Muscle layer of colon (tissue), 2 donors: ENCODE measurements around the gene MYL3.
A peak's percentile ranks its signal among the peaks of the same experiment; 100 is the strongest.

ENCODE experiments used
- H3K27ac ChIP-seq: one replicate; pipeline ENCODE4 v1.7.0; 2013; ENCODE audit warnings: low read depth, mild to moderate bottlenecking, low read length, moderate library complexity
- H3K27me3 ChIP-seq, 2 donors: one replicate each; pipeline ENCODE4 v1.7.0; 2013; ENCODE audit warnings: low read length in 2 of 2, mild to moderate bottlenecking in 2 of 2; ENCODE audit not compliant: insufficient read depth in 2 of 2, control insufficient read depth in 1 of 2
- H3K36me3 ChIP-seq: one replicate; pipeline ENCODE4 v1.7.0; 2013; ENCODE audit warnings: mild to moderate bottlenecking, low read length; ENCODE audit not compliant: insufficient read depth
- H3K4me1 ChIP-seq: one replicate; pipeline ENCODE4 v1.7.0; 2013; ENCODE audit warnings: mild to moderate bottlenecking, low read length; ENCODE audit not compliant: insufficient read depth
- H3K4me3 ChIP-seq, 2 donors: one replicate each; pipeline ENCODE4 v1.7.0; 2013; ENCODE audit warnings: low read length in 2 of 2, low read depth in 1 of 2, mild to moderate bottlenecking in 1 of 2, moderate library complexity in 1 of 2
- H3K9ac ChIP-seq: one replicate; pipeline ENCODE4 v1.7.0; 2013; ENCODE audit warnings: low read length
- H3K9me3 ChIP-seq: one replicate; pipeline ENCODE4 v1.7.0; 2013; ENCODE audit warnings: mild to moderate bottlenecking, low read length
- donor health status: abdominal sarcoma.
- donor health status: Adenocarcinoma of cecum.

MYL3 gene

DNA sequence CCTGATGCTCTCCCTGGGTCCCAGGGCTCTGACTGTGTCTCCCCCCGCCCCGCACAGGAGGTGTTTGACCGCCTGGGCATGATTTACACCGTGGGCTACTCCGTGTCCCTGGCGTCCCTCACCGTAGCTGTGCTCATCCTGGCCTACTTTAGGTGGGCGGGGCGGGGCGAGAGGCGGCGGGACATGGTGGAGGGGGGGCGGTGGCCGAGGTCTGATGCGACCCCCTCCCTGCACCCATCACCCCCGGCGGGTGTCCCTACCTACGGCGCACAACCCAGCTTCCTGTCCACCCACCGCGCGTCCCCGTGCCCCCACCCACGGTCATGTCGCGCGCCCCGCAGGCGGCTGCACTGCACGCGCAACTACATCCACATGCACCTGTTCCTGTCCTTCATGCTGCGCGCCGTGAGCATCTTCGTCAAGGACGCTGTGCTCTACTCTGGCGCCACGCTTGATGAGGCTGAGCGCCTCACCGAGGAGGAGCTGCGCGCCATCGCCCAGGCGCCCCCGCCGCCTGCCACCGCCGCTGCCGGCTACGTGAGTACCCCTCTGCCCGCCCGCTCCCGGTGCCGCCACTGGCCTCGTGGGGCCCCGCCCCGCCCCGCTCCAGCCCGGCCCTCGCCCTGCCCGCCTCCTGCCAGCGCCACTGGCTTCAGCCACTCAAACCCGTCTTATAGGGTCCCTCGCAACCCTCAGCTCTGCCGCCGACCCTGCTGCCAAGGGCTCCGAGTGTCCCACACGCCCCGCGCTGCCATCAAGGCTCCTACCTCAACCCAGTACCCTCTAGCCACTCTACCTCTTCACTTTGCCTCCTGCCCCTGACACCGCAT, 35.3 kb upstream of the MYL3 start:
- Histone ChIP-seq H3K36me3 (no peaks in the 10 kb centered on the region), H3K27me3 (peaks cover 12 to 23% of the 10 kb centered on the region in 2 donors), H3K27ac (no peak overlapping the region), H3K9me3 (no peaks in the 10 kb centered on the region), H3K9ac (no peak overlapping the region), H3K4me1 (no peaks in the 10 kb centered on the region), H3K4me3 (no peak overlapping the region)

GRCh38 chr3:46897829-46898320, 34.6 kb upstream of the MYL3 start:
- Histone ChIP-seq H3K4me3 (no peak overlapping the region), H3K36me3 (no peaks in the 10 kb centered on the region), H3K27me3 (peaks cover 12 to 23% of the 10 kb centered on the region in 2 donors), H3K27ac (no peak overlapping the region), H3K4me1 (peaks cover 6% of the 10 kb centered on the region), H3K9ac (no peak overlapping the region), H3K9me3 (no peaks in the 10 kb centered on the region)

DNA sequence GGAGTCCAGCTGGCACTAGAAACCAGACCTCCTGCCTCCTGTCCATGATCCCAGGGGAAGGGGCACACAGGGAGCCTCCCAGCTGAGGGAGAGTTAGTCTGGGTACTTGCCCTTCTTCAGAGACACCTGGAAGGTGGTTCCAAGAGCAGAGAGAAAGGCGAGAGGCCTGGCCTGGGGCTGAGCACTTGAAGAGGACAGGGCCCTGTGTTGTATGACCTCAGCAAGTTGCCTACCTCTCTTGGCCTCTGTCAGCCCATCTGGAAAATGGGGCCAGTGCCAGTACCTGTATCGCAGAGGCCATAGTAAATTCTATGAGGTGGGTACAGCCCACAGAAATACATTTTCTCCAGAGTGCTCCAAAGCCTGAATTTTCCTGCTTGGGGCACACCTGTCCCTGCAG, 33.8 kb upstream of the MYL3 start:
- Histone ChIP-seq H3K9ac (no peak overlapping the region), H3K4me1 (peaks cover 12% of the 10 kb centered on the region), H3K27ac (no peak overlapping the region), H3K36me3 (no peaks in the 10 kb centered on the region), H3K4me3 (no peak overlapping the region), H3K27me3 (peaks cover 12 to 23% of the 10 kb centered on the region in 2 donors), H3K9me3 (no peaks in the 10 kb centered on the region)

DNA sequence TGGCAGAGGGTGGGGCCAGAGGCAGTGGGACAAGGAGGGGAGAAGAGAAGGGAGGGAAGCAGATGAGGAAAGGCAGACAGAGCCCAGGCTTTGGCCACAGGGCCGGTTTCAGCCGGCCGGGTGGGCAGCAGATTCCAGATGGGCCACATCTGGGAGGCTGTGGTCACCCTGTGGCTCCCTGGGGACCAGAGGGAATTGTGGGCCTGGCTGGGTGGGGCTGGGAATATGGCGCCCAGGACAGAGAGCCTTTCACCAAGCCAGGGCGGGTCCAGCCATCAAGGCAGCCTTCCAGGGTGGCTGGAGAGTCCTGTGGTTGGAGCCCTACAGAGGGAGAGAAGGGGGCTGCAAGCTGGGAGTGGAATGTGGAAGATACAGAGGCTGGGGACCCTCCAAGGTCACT, 33.1 kb upstream of the MYL3 start:
- Histone ChIP-seq H3K9ac (no peak overlapping the region), H3K27me3 (peaks cover 12 to 23% of the 10 kb centered on the region in 2 donors), H3K9me3 (no peaks in the 10 kb centered on the region), H3K36me3 (no peaks in the 10 kb centered on the region), H3K4me3 (no peak overlapping the region), H3K4me1 (peaks cover 19% of the 10 kb centered on the region), H3K27ac (no peak overlapping the region)

DNA sequence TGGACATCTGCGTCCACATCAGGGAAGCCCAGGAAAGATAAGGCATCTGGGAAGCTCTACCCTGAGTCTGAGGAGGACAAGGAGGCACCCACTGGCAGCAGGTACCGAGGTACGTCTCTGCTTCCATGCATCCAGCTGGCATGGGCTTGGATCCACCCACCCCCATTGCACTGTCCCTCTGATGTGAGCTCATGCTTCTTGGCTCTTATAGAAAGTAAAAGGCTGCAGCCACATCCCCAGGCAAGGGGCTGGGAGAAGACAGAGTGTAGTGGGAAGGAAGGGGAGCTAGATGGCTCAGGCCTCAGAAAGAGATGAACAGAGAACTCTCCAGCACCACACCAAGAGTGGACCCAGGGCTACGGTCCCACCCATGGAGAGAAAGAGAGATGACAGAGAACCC, 32.5 kb upstream of the MYL3 start:
- Histone ChIP-seq H3K4me3 (no peak overlapping the region), H3K4me1 (peaks cover 19% of the 10 kb centered on the region), H3K9ac (no peak overlapping the region), H3K36me3 (no peaks in the 10 kb centered on the region), H3K9me3 (no peaks in the 10 kb centered on the region), H3K27me3 (peaks cover 12 to 23% of the 10 kb centered on the region in 2 donors), H3K27ac (no peak overlapping the region)

DNA sequence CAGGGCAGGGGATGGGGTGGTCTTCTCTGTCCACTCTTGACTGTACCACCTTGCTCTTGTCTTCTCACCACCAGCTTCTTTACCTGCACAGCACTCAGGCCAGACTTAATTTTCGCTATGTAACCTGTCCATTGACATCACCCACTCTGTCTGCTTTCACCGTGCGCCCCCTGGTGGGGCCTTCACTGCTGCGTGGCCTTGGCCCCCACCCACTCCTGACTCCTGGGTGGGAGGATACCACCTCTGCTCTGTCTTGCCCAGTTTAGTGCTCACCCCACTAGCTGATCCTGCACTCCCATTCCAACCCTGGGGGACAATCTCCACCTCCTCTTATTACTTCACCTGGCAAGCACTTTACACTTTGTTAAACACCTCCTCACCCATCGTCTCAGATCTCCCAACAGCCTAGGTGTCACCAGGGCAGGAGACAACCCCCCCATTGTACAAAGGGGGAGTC, 32.0 kb upstream of the MYL3 start:
- Histone ChIP-seq H3K4me1 (peaks cover 19% of the 10 kb centered on the region), H3K9me3 (no peaks in the 10 kb centered on the region), H3K27ac (no peak overlapping the region), H3K9ac (no peak overlapping the region), H3K4me3 (no peak overlapping the region), H3K36me3 (no peaks in the 10 kb centered on the region), H3K27me3 (peaks cover 12 to 23% of the 10 kb centered on the region in 2 donors)

DNA sequence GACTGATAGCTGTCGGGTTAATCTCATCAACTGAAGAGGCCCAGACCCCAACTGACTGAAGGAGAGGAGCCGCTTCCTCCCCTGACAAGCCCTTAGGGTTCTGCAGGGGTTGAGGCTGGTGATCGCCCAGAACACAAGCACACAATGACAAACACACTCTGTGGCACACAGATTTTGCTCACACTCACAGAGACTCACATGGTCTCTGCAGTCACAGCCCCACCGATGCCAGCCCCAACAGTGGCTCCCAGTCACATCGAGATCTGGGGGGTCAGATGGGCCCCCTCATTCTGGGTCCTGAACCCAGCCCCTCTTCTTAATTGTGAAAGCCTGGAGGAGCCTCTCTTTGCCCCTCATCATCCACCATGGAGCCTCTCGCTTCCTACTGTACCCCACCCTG, 31.0 kb upstream of the MYL3 start:
- H3K4me1 ChIP-seq, result peaks cover 19% of the 10 kb centered on the region
- H3K4me3 ChIP-seq, result no peak overlapping the region
- H3K27me3 ChIP-seq, result peaks cover 11 to 16% of the 10 kb centered on the region in 2 donors
- H3K27ac ChIP-seq, result no peak overlapping the region
- no peak overlapping the region for H3K9ac ChIP-seq
- H3K36me3 ChIP-seq, result no peaks in the 10 kb centered on the region
- no peaks in the 10 kb centered on the region for H3K9me3 ChIP-seq

DNA sequence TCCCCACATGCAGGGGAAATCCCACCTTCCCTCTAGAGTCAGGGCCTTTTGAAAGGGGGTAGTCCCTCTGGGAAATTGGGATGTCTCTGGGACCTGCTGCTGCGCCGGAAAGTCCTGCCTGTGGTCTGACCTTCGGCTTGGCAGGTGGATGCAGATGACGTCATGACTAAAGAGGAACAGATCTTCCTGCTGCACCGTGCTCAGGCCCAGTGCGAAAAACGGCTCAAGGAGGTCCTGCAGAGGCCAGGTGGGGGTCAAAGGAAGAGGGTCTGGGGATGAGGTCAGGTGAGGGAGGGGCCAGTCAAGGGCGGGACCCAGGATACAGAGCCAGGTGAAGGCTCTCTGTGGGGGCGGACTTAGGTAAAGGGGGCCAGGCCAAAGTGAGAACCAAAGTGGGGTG, 30.5 kb upstream of the MYL3 start:
- peaks cover 19% of the 10 kb centered on the region for H3K4me1 ChIP-seq

DNA sequence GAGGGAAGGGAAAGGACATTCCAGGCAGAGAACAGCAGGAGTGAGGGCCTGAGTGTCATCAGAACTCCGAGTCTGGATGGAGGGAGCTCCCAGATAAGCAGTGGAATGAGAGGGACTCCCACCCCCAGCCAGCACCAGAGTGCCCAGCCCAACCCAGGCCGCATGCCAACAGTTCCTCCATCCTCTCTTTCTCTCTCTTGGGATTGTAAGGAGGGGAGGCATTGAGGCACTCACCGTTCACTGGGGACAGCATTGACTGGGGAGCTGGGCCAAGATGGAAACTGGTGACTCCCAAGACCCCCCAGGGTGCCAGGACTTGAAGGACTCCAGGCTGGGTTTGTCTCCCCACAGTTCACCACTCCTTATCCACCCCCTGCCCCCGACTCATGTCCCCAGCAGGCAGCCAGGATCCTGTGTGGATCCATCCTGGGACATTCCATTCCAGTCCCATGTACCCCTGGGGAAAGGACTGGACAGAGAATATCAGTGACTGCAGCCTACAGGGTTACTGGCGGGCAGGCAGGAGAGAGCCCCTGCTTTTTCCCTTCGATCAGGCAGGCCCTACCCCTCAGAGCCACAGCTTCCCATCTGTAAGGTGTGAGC, 30.0 kb upstream of the MYL3 start:
- Histone ChIP-seq H3K27me3 (peaks cover 5 to 6% of the 10 kb centered on the region in 2 donors), H3K4me1 (peaks cover 19% of the 10 kb centered on the region), H3K9me3 (no peaks in the 10 kb centered on the region), H3K36me3 (no peaks in the 10 kb centered on the region), H3K9ac (no peak overlapping the region), H3K27ac (no peak overlapping the region), H3K4me3 (peak overlapping the region in 1 of 2 donors; percentile 53)

More for the DNA sequence above, 30.5 kb upstream of the MYL3 start:
- Histone ChIP-seq H3K9ac (no peak overlapping the region), H3K36me3 (no peaks in the 10 kb centered on the region), H3K4me3 (no peak overlapping the region), H3K9me3 (no peaks in the 10 kb centered on the region), H3K27me3 (peaks cover 8 to 11% of the 10 kb centered on the region in 2 donors), H3K27ac (no peak overlapping the region)

GRCh38 chr3:46892285-46893145, 29.3 kb upstream of the MYL3 start:
- H3K27me3 ChIP-seq, result no peaks in the 10 kb centered on the region
- no peaks in the 10 kb centered on the region for H3K9me3 ChIP-seq
- H3K4me1 ChIP-seq, result peaks cover 19% of the 10 kb centered on the region
- H3K9ac ChIP-seq, result no peak overlapping the region
- no peak overlapping the region for H3K27ac ChIP-seq
- no peaks in the 10 kb centered on the region for H3K36me3 ChIP-seq
- H3K4me3 ChIP-seq, result peak overlapping the region; percentile 40 to 53

DNA sequence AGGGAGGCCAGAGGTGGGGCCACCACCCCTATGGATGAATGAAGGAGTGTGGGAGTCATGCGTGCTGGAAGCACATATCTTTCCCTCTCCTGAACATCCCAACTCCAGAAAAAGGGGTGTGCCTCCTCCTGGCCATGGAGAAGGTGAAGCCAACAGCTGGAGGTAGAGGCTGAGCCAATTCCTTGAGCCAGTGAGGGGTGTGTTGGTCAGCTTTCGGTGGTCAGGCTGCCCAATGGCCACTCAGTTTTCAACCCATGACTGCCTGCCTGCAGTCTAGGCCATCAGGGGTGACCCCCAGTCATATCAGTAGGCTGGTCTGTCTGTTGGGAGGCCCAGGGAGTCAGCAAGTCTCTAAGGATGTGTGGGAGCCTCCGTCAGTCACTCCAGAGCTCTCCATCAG, 27.9 kb upstream of the MYL3 start:
- Histone ChIP-seq H3K4me1 (peaks cover 19% of the 10 kb centered on the region), H3K9ac (no peak overlapping the region), H3K27me3 (no peaks in the 10 kb centered on the region), H3K9me3 (no peaks in the 10 kb centered on the region), H3K27ac (no peak overlapping the region), H3K36me3 (no peaks in the 10 kb centered on the region), H3K4me3 (no peak overlapping the region)
